T-helper 1 cell treated with Interleukin-12 subunit alpha and Interleukin-12 subunit beta and Interleukin-4 antibody, amounts not matched to agents 30 ng/mL and 1 ng/mL, for 36 hours (primary cell): ENCODE results near the gene RALBP1. TPM values are rescaled to one million over a fixed set of nuclear protein-coding genes. Genes with fewer than 3 reads are reported as not detected.
"Not testable (repeated sequence)": the region's sequence is repeated elsewhere in the genome, so short reads cannot be mapped to it uniquely, and the experiment has no call there.

Source experiments
- intact Hi-C: fragments of 100-400 bp; cut with micrococcal nuclease; formaldehyde crosslinking; loops from one replicate; pipeline ENCODE4 v1.15.1; 2024
- total RNA-seq: library from RNA; stranded (reverse); gene quantifications from 2 replicates; pipeline ENCODE4 v1.2.3, GENCODE V29; 2022

RALBP1 gene
- total RNA-seq, 1 donor from 2014 or later, result 41.7 TPM

GRCh38 chr18:9454061-9454703 lies 21.1 kb upstream of the RALBP1 start:
- intact Hi-C loops, result no loop called here

GRCh38 chr18:9455718-9456511 lies 19.4 kb upstream of the RALBP1 start:
- intact Hi-C loops, result no loop called here

- intact Hi-C loops, result no loop called here
Measured at GRCh38 chr18:9466127-9466526, 9.2 kb upstream of the RALBP1 start.

- intact Hi-C loops, result no loop called here
Measured at GRCh38 chr18:9466846-9467245, 8.5 kb upstream of the RALBP1 start.

GRCh38 chr18:9468998-9469397 lies 6.3 kb upstream of the RALBP1 start:
- intact Hi-C loops, result no loop called here

GRCh38 chr18:9469685-9470084 lies 5.6 kb upstream of the RALBP1 start:
- intact Hi-C loops, result no loop called here

- intact Hi-C loops, result no loop called here
Measured at GRCh38 chr18:9474108-9474982, 968 bp upstream of the RALBP1 start.

- intact Hi-C loops, result loop anchor here (1.0 to 5.0 kb wide), 10 partner anchors 40 to 867 kb away; partner anchors contain the start of genes ANKRD12, NDUFV2, RAB12 and TWSG1
Measured at GRCh38 chr18:9475643-9476591, 604 bp downstream of the RALBP1 start.

- intact Hi-C loops, result loop anchor here (1.0 to 5.0 kb wide), 3 partner anchors 39 to 773 kb away; no protein-coding TSS in a partner anchor
Measured at GRCh38 chr18:9476949-9477348, 1.6 kb downstream of the RALBP1 start.

- intact Hi-C loops, result loop anchor here (5.0 kb wide), 1 partner anchor 360 kb away; no protein-coding TSS in a partner anchor
Measured at GRCh38 chr18:9477509-9477908, 2.2 kb downstream of the RALBP1 start.

GRCh38 chr18:9478545-9478944 lies 3.2 kb downstream of the RALBP1 start:
- intact Hi-C loops, result loop anchor here (5.0 kb wide), 1 partner anchor 361 kb away; no protein-coding TSS in a partner anchor

- intact Hi-C loops, result no loop called here
Measured at GRCh38 chr18:9482790-9483189, 7.5 kb downstream of the RALBP1 start.

GRCh38 chr18:9483526-9483925 lies 8.2 kb downstream of the RALBP1 start:
- intact Hi-C loops, result no loop called here

GRCh38 chr18:9484856-9485255 lies 9.5 kb downstream of the RALBP1 start:
- intact Hi-C loops, result not testable (repeated sequence)

- intact Hi-C loops, result no loop called here
Measured at GRCh38 chr18:9488538-9488937, 13.2 kb downstream of the RALBP1 start.

- intact Hi-C loops, result no loop called here
Measured at GRCh38 chr18:9494778-9495331, 19.5 kb downstream of the RALBP1 start.

- intact Hi-C loops, result no loop called here
Measured at GRCh38 chr18:9495465-9495864, 20.2 kb downstream of the RALBP1 start.

GRCh38 chr18:9495916-9496705 lies 20.8 kb downstream of the RALBP1 start:
- intact Hi-C loops, result no loop called here
